Activated B cell treated with CpG ODN at 0.5 μM for 24 hours (primary cell): ENCODE measurements around the gene TSPAN11. TPM values are rescaled to one million over a fixed set of nuclear protein-coding genes. Genes with fewer than 3 reads are reported as not detected.

ENCODE experiments used
- ATAC-seq: fragments of 200-7000 bp; cut with Tn5 transposase; one replicate; pipeline ENCODE4 v1.10.0; 2021; ENCODE audit warnings: low read depth, mild to moderate bottlenecking, moderate library complexity
- CTCF ChIA-PET: fragments of 350-600 bp; sonication (Branson Sonifier 250); formaldehyde crosslinking; loops from one replicate; lab custom pipeline; 2021; ENCODE audit warnings: antibody characterized with exemption; lab: Charles Lee
- POLR2A ChIA-PET: fragments of 350-600 bp; sonication (Branson Sonifier 250); formaldehyde crosslinking; loops from one replicate; lab custom pipeline; 2021; ENCODE audit warnings: antibody characterized with exemption; lab: Charles Lee
- DNase-seq: peaks from one replicate; pipeline ENCODE4 v3.0.0; 2022
- H3K27ac Mint-ChIP-seq: one replicate; pipeline ENCODE4 v1.8.0; 2020; ENCODE audit warnings: mixed read lengths
- H3K27me3 Mint-ChIP-seq: one replicate; pipeline ENCODE4 v1.8.0; 2021; ENCODE audit warnings: mixed read lengths
- H3K36me3 Mint-ChIP-seq: one replicate; pipeline ENCODE4 v1.8.0; 2021; ENCODE audit warnings: low read depth, mixed read lengths
- H3K4me1 Mint-ChIP-seq: one replicate; pipeline ENCODE4 v1.8.0; 2021; ENCODE audit warnings: mixed read lengths
- H3K4me3 Mint-ChIP-seq: one replicate; pipeline ENCODE4 v1.8.0; 2020; ENCODE audit warnings: mild to moderate bottlenecking, mixed read lengths
- H3K9me3 Mint-ChIP-seq: one replicate; pipeline ENCODE4 v1.8.0; 2020; ENCODE audit warnings: mixed read lengths
- CTCF ChIP-seq: fragments of 200-600 bp; IDR thresholded peaks from one replicate; pipeline ENCODE4 v1.8.0; 2022; ENCODE audit warnings: antibody characterized with exemption, mild to moderate bottlenecking
- intact Hi-C: fragments of 100-400 bp; cut with micrococcal nuclease; formaldehyde crosslinking; loops from one replicate; pipeline ENCODE4 v1.15.1; 2024
- total RNA-seq: library from RNA; stranded (reverse); gene quantifications from 2 replicates; pipeline ENCODE4 v1.2.3, GENCODE V29; 2022

TSPAN11 gene
- total RNA-seq, 1 donor from 2014 or later = not detected

GRCh38 chr12:30974746-30975500, 48.4 kb downstream of the TSPAN11 start:
- no peak for TF ChIP-seq CTCF
- no peak for ATAC-seq
- CTCF ChIA-PET = no interaction called here
- Mint-ChIP-seq H3K27ac (no peak overlapping the region), H3K36me3 (no peaks in the 10 kb centered on the region), H3K27me3 (no peaks in the 10 kb centered on the region), H3K4me3 (no peak overlapping the region), H3K4me1 (no peaks in the 10 kb centered on the region), H3K9me3 (no peaks in the 10 kb centered on the region)
- POLR2A ChIA-PET = no interaction called here
- DNase-seq = no peak
- intact Hi-C loops = no loop called here

GRCh38 chr12:30975581-30975980, 49.0 kb downstream of the TSPAN11 start:
- Mint-ChIP-seq H3K36me3 (no peaks in the 10 kb centered on the region), H3K27me3 (no peaks in the 10 kb centered on the region), H3K9me3 (no peaks in the 10 kb centered on the region), H3K4me3 (no peak overlapping the region), H3K27ac (no peak overlapping the region), H3K4me1 (no peaks in the 10 kb centered on the region)
- no peak for TF ChIP-seq CTCF
- ATAC-seq (no peak), DNase-seq (no peak)
- ChIA-PET CTCF (no interaction called here), POLR2A (no interaction called here)
- intact Hi-C loops = no loop called here

GRCh38 chr12:30976206-30976605, 49.7 kb downstream of the TSPAN11 start:
- TF ChIP-seq CTCF = no peak
- ChIA-PET POLR2A (no interaction called here), CTCF (no interaction called here)
- Mint-ChIP-seq H3K9me3 (no peaks in the 10 kb centered on the region), H3K27ac (no peak overlapping the region), H3K27me3 (no peaks in the 10 kb centered on the region), H3K4me1 (no peaks in the 10 kb centered on the region), H3K4me3 (no peak overlapping the region), H3K36me3 (no peaks in the 10 kb centered on the region)
- no peak for DNase-seq
- intact Hi-C loops = no loop called here
- ATAC-seq = no peak

- Mint-ChIP-seq H3K27ac (no peak overlapping the region), H3K4me3 (no peak overlapping the region), H3K36me3 (no peaks in the 10 kb centered on the region), H3K4me1 (no peaks in the 10 kb centered on the region), H3K27me3 (no peaks in the 10 kb centered on the region), H3K9me3 (no peaks in the 10 kb centered on the region)
- intact Hi-C loops = no loop called here
- POLR2A ChIA-PET = no interaction called here
- no peak for TF ChIP-seq CTCF
- ATAC-seq (no peak), DNase-seq (no peak)
- CTCF ChIA-PET = no interaction called here
Measured at GRCh38 chr12:30977124-30977523, 50.6 kb downstream of the TSPAN11 start.

GRCh38 chr12:30977537-30978349, 51.2 kb downstream of the TSPAN11 start:
- ChIA-PET POLR2A (no interaction called here), CTCF (no interaction called here)
- Mint-ChIP-seq H3K9me3 (no peaks in the 10 kb centered on the region), H3K4me1 (no peaks in the 10 kb centered on the region), H3K27ac (no peak overlapping the region), H3K27me3 (no peaks in the 10 kb centered on the region), H3K4me3 (no peak overlapping the region), H3K36me3 (no peaks in the 10 kb centered on the region)
- intact Hi-C loops = no loop called here
- no peak for TF ChIP-seq CTCF
- ATAC-seq (no peak), DNase-seq (no peak)
